Measurements from ENCODE around the gene BCAR1.

Gene BCAR1

DNA sequence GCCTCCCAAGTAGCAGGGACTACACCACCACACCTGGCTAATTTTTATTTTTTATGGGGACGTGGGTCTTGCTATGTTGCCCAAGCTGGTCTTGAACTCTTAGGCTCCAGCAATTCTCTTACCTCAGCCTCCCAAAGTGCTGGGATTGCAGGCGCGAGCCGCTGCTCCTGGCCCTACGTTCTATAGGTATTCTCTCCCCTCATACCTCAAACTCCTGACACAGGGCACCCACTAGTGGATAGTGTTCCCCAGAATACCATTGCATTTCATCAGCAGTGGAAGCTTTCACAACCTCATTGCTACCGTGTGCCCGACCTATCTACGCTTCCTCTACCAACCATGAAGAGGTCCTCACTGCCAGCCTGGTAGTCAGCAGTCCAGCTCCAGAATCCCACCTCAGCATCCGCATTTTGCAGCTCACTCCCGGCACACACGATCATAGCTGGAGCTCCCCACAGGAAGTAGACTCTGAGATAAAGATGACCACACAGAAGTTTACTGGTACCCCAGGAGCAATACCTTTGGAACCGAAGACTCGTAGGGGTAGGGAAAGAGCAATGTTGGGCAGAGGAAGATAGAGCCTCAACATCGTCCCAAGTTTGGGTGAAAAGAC, 53.8 kb downstream of the BCAR1 start:
- no peaks in the 10 kb centered on the region for H3K9me3 Mint-ChIP-seq
- H3K27me3 Mint-ChIP-seq (ENCODE audit: low read depth) = peaks cover 8% of the 10 kb centered on the region
- H3K36me3 Mint-ChIP-seq (ENCODE audit: low read depth) = no peaks in the 10 kb centered on the region
- H3K4me1 Mint-ChIP-seq = no peaks in the 10 kb centered on the region
- no peak overlapping the region for H3K4me3 Mint-ChIP-seq
- TF ChIP-seq, protein P1, sequence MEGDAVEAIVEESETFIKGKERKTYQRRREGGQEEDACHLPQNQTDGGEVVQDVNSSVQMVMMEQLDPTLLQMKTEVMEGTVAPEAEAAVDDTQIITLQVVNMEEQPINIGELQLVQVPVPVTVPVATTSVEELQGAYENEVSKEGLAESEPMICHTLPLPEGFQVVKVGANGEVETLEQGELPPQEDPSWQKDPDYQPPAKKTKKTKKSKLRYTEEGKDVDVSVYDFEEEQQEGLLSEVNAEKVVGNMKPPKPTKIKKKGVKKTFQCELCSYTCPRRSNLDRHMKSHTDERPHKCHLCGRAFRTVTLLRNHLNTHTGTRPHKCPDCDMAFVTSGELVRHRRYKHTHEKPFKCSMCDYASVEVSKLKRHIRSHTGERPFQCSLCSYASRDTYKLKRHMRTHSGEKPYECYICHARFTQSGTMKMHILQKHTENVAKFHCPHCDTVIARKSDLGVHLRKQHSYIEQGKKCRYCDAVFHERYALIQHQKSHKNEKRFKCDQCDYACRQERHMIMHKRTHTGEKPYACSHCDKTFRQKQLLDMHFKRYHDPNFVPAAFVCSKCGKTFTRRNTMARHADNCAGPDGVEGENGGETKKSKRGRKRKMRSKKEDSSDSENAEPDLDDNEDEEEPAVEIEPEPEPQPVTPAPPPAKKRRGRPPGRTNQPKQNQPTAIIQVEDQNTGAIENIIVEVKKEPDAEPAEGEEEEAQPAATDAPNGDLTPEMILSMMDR (IDR thresholded peaks at IDR 0.05; ENCODE audit: unreplicated experiment in 3 of 3) = no peak
- no peak overlapping the region for H3K27ac Mint-ChIP-seq

DNA sequence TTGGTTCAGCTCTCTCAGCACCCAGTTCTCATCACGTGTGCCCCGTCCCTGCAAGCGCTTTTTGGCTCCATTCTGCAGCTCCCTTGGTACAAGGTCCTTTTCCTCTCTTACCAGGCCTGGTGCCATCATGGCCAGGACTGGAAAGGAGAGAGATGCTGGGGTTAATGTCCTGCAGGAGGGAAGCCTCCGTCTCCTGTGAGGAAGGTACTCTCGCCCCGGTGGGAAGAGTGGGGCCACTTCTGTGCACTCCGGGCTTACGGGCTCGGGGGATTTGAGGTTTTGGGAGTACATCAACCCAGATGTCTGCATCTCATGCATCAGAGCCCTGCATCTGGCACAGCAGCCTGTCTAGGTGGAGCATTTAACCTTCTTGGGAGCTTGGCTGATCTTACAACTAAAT, 54.6 kb downstream of the BCAR1 start:
- H3K4me1 Mint-ChIP-seq = no peaks in the 10 kb centered on the region
- peaks cover 8% of the 10 kb centered on the region for H3K27me3 Mint-ChIP-seq (ENCODE audit: low read depth)
- H3K27ac Mint-ChIP-seq = no peak overlapping the region
- H3K4me3 Mint-ChIP-seq = no peak overlapping the region
- H3K9me3 Mint-ChIP-seq = no peaks in the 10 kb centered on the region
- TF ChIP-seq, protein P1 (IDR thresholded peaks at IDR 0.05; ENCODE audit: unreplicated experiment in 3 of 3) = no peak
- H3K36me3 Mint-ChIP-seq (ENCODE audit: low read depth) = no peaks in the 10 kb centered on the region

DNA sequence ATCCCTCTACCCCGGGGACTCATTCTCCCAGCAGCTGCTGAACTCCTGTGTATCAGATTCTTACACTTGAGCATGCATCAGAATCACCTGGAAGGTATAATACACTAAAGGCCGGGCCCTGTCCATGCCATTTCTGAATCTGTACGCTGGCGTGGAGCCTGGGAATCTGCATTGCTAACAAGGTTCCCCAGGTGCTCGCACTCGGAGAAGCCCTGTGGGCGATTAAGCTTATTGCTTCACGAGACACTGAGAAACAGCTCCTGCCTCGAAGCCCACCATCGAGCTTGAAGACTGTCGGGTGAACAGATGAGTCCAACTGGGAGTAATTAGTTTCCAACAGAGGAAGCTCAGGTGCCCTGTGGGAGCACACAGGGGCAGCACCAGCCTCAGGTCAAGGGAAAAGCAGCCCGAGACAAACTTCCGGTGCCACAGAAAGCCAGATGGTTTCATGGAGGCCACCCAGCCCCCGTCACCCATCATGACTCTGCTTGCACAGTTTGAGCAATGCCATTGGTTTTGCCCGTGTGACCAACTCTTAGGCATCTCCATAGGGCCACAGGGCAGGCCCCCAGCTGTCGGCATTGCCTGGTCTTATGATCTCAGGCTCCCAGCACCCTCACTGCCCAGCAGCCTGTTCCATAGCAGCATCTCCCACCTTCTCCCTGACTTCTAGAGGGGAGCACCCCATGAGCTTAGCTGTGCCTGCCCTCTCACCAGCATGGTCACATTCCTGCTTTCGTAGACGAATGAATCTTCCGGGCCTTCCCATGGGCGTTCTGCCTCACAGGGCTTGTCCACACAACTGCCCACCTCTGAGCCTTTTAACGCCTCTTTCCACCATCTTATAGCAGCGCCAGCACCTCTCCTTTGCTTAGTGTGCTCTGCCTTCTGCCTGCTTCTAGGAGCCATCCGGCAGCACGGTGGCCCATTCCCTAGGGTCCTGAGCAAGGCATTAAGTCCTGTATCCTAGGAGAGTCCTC, 55.3 kb downstream of the BCAR1 start:
- Mint-ChIP-seq H3K36me3 (ENCODE audit: low read depth) (no peaks in the 10 kb centered on the region), H3K9me3 (no peaks in the 10 kb centered on the region), H3K27ac (no peak overlapping the region)

DNA sequence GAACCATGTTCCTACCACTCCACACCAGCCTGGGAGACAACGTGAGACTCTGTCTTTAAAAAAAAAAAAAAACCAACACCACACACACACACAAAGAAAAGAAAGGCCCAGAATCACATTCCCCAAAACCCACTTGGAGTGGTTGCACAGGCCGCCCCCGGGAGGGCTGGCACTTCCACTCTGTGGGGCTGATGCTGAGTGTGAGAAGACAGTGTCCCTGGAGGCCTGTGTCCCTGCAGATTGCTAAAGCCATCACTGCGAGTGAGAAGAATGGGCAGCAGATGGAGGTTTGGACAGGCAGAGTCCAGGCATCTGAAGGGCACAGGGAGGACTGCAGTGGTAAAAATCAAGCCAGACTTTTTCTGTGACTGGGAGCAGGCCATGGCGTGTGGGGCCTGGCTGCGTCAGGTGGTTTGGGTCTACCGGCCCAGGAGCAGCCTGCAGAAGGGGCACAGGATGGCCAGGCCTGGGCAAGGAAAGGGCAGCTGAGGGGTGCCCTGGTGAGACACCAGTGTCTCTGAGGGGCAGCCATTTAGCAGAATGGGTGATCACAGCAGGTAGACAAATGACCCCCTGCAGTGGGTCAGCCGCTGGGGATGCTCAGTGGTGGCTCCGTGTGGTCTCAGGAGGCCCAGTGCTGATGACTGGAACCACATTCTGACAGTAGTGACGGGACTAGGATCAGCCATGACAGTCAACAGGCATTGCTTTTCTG, 57.5 kb downstream of the BCAR1 start:
- H3K36me3 Mint-ChIP-seq (ENCODE audit: low read depth) = no peaks in the 10 kb centered on the region
- H3K4me1 Mint-ChIP-seq = no peaks in the 10 kb centered on the region
- no peaks in the 10 kb centered on the region for H3K9me3 Mint-ChIP-seq
- peaks cover 8% of the 10 kb centered on the region for H3K27me3 Mint-ChIP-seq (ENCODE audit: low read depth)
- H3K27ac Mint-ChIP-seq = no peak overlapping the region
- H3K4me3 Mint-ChIP-seq = no peak overlapping the region
- TF ChIP-seq, protein P1 (IDR thresholded peaks at IDR 0.05; ENCODE audit: unreplicated experiment in 3 of 3) = no peak

More for the DNA sequence above, 55.3 kb downstream of the BCAR1 start:
- TF ChIP-seq, protein P1 (IDR thresholded peaks at IDR 0.05; ENCODE audit: unreplicated experiment in 3 of 3) = no peak
- Mint-ChIP-seq H3K4me1 (no peaks in the 10 kb centered on the region), H3K4me3 (no peak overlapping the region), H3K27me3 (ENCODE audit: low read depth) (peaks cover 8% of the 10 kb centered on the region)

DNA sequence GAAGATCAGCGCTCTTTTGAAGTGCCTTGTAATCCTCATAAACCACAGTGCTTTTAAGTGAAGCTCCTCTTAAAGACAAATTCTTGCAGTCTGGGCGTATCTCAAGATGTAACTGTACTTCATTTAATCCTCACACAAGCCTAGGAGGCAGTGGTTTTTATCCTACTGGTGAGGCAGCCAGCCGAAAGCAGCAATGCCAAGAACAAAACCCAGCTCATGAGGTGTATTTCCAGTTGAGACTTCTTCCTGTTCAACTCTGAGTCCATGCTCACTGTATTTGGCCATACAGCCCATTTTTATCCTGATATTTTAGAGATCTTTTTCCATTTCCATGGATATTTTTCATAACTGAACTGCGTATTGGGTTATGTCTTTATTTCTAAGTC, 58.2 kb downstream of the BCAR1 start:
- peaks cover 7% of the 10 kb centered on the region for H3K27me3 Mint-ChIP-seq (ENCODE audit: low read depth)
- no peak overlapping the region for H3K27ac Mint-ChIP-seq
- no peaks in the 10 kb centered on the region for H3K9me3 Mint-ChIP-seq
- H3K4me1 Mint-ChIP-seq = no peaks in the 10 kb centered on the region
- TF ChIP-seq, protein P1 (IDR thresholded peaks at IDR 0.05; ENCODE audit: unreplicated experiment in 3 of 3) = no peak
- no peak overlapping the region for H3K4me3 Mint-ChIP-seq
- no peaks in the 10 kb centered on the region for H3K36me3 Mint-ChIP-seq (ENCODE audit: low read depth)
